K562 (cell line): ENCODE data around the gene ZNF780B. TPM values are rescaled to one million over a fixed set of nuclear protein-coding genes. Genes with fewer than 3 reads are reported as not detected.

Experiments
- ATAC-seq: fragments of 200-7000 bp; cut with Tn5 transposase; 3 replicates; pipeline ENCODE4 v1.9.1; 2020; ENCODE audit warnings: moderate library complexity
- BruUV-seq: library from RNA; stranded (reverse); fragments of 400-500 nt; replicated peaks from 2 replicates; lab custom pipeline; 2021; lab: Mats Ljungman, UMichigan
- CTCF ChIA-PET: fragments of 300-600 bp; formaldehyde crosslinking; extraction: SDS; loops from one replicate; lab custom pipeline; 2021; ENCODE audit warnings: low intra/inter-chr PET ratio; lab: Yijun Ruan, JAX
- POLR2A ChIA-PET: fragments of 300-600, 350-650 bp; sonication (Branson Sonifier 250); formaldehyde crosslinking; extraction: SDS; loops from one replicate; lab custom pipeline; 2021; ENCODE audit warnings: antibody characterized with exemption, inconsistent platforms; lab: Yijun Ruan, JAX
- DNase-seq, 4 experiments: peaks; one replicate each; pipeline versions ENCODE4 v3.0.0 to v3.0.0-alpha.2; 2011 to 2018; ENCODE audit warnings: low spot score in 3 of 4, mixed read lengths in 3 of 4; ENCODE audit errors: extremely low read depth in 1 of 4
- FAIRE-seq: peaks from 2 replicates; lab custom pipeline; 2011; peaks lifted over from hg19 to GRCh38; lab: Jason Lieb, UNC
- H2AFZ ChIP-seq: 2 replicates; pipeline ENCODE4 v1.6.0; 2011; ENCODE audit warnings: low read depth, low read length, control low read depth, inconsistent platforms
- H3K27ac ChIP-seq: fragments of 200-600 bp; 3 replicates; pipeline ENCODE4 v1.8.0; 2011; ENCODE audit warnings: low read depth, mild to moderate bottlenecking, control low read depth, inconsistent platforms, low read length, moderate library complexity, mixed read lengths; ENCODE audit errors: extremely low read depth
- H3K27me3 ChIP-seq, 2 experiments: fragments of 300-600 bp in 1 of 2; 2 replicates in 1 of 2; 3 replicates in 1 of 2; pipeline versions ENCODE4 v1.6.0 to v1.8.0; 2011; ENCODE audit warnings: inconsistent platforms in 2 of 2, low read length in 2 of 2, mild to moderate bottlenecking in 1 of 2, mixed read lengths in 1 of 2, moderate library complexity in 1 of 2; ENCODE audit not compliant: control insufficient read depth in 2 of 2, insufficient read depth in 2 of 2
- H3K36me3 ChIP-seq: fragments of 300-600 bp; 3 replicates; pipeline ENCODE4 v1.8.0; 2011; ENCODE audit warnings: mild to moderate bottlenecking, low read length, inconsistent platforms; ENCODE audit not compliant: control insufficient read depth, insufficient read depth
- H3K4me1 ChIP-seq, 2 experiments: fragments of 200-600 bp in 1 of 2; replicated peaks in 1 of 2; 2 replicates in 1 of 2; 3 replicates in 1 of 2; pipeline versions ENCODE4 v1.5.1 to v1.8.0; 2011; ENCODE audit warnings: inconsistent platforms in 2 of 2, low read length in 2 of 2, mild to moderate bottlenecking in 1 of 2, mixed read lengths in 1 of 2, moderate library complexity in 1 of 2; ENCODE audit not compliant: control insufficient read depth in 2 of 2, insufficient read depth in 2 of 2
- H3K4me2 ChIP-seq: 2 replicates; pipeline ENCODE4 v1.6.1; 2011; ENCODE audit warnings: low read length, control low read depth, inconsistent platforms, mixed read lengths; ENCODE audit not compliant: insufficient read depth
- H3K4me3 ChIP-seq: fragments of 200-600 bp; sonication (generic), shearing (Covaris generic); 2 replicates; pipeline ENCODE4 v1.5.1; 2016; ENCODE audit warnings: control low read depth, inconsistent platforms
- H3K79me2 ChIP-seq: fragments of 200-600 bp; 3 replicates; pipeline ENCODE4 v1.8.0; 2011; ENCODE audit warnings: low read length, inconsistent platforms; ENCODE audit not compliant: control insufficient read depth, insufficient read depth
- H3K9ac ChIP-seq, 2 experiments: 2 replicates each; pipeline versions ENCODE4 v1.6.0 to v1.6.1; 2011; ENCODE audit warnings: low read depth in 2 of 2, low read length in 2 of 2, control low read depth in 1 of 2, inconsistent platforms in 1 of 2, mild to moderate bottlenecking in 1 of 2, mixed read lengths in 1 of 2; ENCODE audit not compliant: insufficient read depth in 1 of 2
- H3K9me1 ChIP-seq: one replicate; pipeline ENCODE4 v1.6.0; 2011; ENCODE audit warnings: inconsistent platforms, mild to moderate bottlenecking, low read length, moderate library complexity; ENCODE audit not compliant: control insufficient read depth, insufficient read depth
- H3K9me3 ChIP-seq: replicated peaks from 2 replicates; pipeline ENCODE4 v1.5.1; 2011; ENCODE audit warnings: low read depth, low read length, inconsistent platforms; ENCODE audit not compliant: control insufficient read depth, insufficient read depth
- H4K20me1 ChIP-seq: replicated peaks from 2 replicates; pipeline ENCODE4 v1.6.1; 2011; ENCODE audit warnings: low read length, inconsistent platforms, mixed read lengths; ENCODE audit not compliant: control insufficient read depth, insufficient read depth
- ASH1L ChIP-seq: fragments of 450-650 bp; IDR thresholded peaks from 2 replicates; pipeline ENCODE4 v1.6.1; 2018; ENCODE audit warnings: borderline replicate concordance, mild to moderate bottlenecking, low read depth; ENCODE audit not compliant: partially characterized antibody
- CCNT2 ChIP-seq: IDR thresholded peaks from 2 replicates; pipeline ENCODE4 v1.6.1; 2011; ENCODE audit warnings: borderline replicate concordance, low read depth, mild to moderate bottlenecking, moderate library complexity, mixed read lengths, low read length; ENCODE audit not compliant: insufficient read length; ENCODE audit errors: extremely low read depth
- CREB1 ChIP-seq, 2 experiments: sonication (generic) in 1 of 2; formaldehyde crosslinking in 1 of 2; IDR thresholded peaks; 2 replicates each; pipeline versions ENCODE4 v1.6.1 to v1.8.0; 2012 to 2022; ENCODE audit warnings: inconsistent platforms in 1 of 2, mild to moderate bottlenecking in 1 of 2, missing genetic modification reagents in 1 of 2, moderate library complexity in 1 of 2
- EP300 ChIP-seq: IDR thresholded peaks from 2 replicates; pipeline ENCODE4 v1.6.1; 2012; ENCODE audit warnings: low read length, improper control_type of control experiment
- ETS2 ChIP-seq: IDR thresholded peaks from 2 replicates; pipeline ENCODE4 v1.6.1; 2016; ENCODE audit warnings: borderline replicate concordance, missing genetic modification characterization, mild to moderate bottlenecking, moderate library complexity, missing compliant biosample characterization; ENCODE audit not compliant: poor library complexity, severe bottlenecking
- ETV1 ChIP-seq: fragments of 450-650 bp; conservative IDR thresholded peaks from 2 replicates; pipeline ENCODE4 v1.6.1; 2016; ENCODE audit warnings: missing genetic modification characterization, control low read depth, low read depth, missing compliant biosample characterization
- KLF13 ChIP-seq: fragments of 450-650 bp; IDR thresholded peaks from 2 replicates; pipeline ENCODE4 v1.6.1; 2016; ENCODE audit warnings: missing genetic modification characterization, low read depth, mild to moderate bottlenecking, missing compliant biosample characterization, moderate library complexity, borderline replicate concordance
- NFATC3 ChIP-seq: fragments of 450-650 bp; IDR thresholded peaks from 2 replicates; pipeline ENCODE4 v1.6.1; 2017; ENCODE audit warnings: mild to moderate bottlenecking
- NR1H2 ChIP-seq: sonication (generic); formaldehyde crosslinking; IDR thresholded peaks from 2 replicates; pipeline ENCODE4 v1.4.0; 2020; ENCODE audit warnings: mild to moderate bottlenecking, missing genetic modification reagents
- RB1 ChIP-seq: fragments of 450-650 bp; IDR thresholded peaks from 2 replicates; pipeline ENCODE4 v1.6.1; 2017; ENCODE audit warnings: low read depth, mild to moderate bottlenecking
- SRSF1 ChIP-seq: fragments of 200-400 bp; formaldehyde crosslinking; IDR thresholded peaks from 2 replicates; pipeline ENCODE4 v1.6.1; 2017; ENCODE audit warnings: mild to moderate bottlenecking, low read depth, low read length, moderate library complexity
- TAF7 ChIP-seq: fragments of 450-650 bp; IDR thresholded peaks from 2 replicates; pipeline ENCODE4 v1.6.1; 2016; ENCODE audit warnings: missing genetic modification characterization, missing compliant biosample characterization
- TRIM28 ChIP-seq: fragments of 450-650 bp; IDR thresholded peaks from 2 replicates; pipeline ENCODE4 v1.6.1; 2017
- TSHZ1 ChIP-seq: fragments of 250-450 bp; sonication (Bioruptor Pico); IDR thresholded peaks from 2 replicates; pipeline ENCODE4 v1.4.0; 2020; ENCODE audit warnings: mild to moderate bottlenecking, moderate library complexity
- ZC3H11A ChIP-seq: IDR thresholded peaks from 2 replicates; pipeline ENCODE4 v1.6.1; 2012; ENCODE audit warnings: low read depth, low read length, improper control_type of control experiment
- ZNF436 ChIP-seq: fragments of 250-450, 450-650 bp; sonication (Bioruptor Pico); formaldehyde crosslinking; IDR thresholded peaks from 2 replicates; pipeline ENCODE4 v1.7.0; 2020; ENCODE audit warnings: mild to moderate bottlenecking
- ZNF507 ChIP-seq: conservative IDR thresholded peaks from 2 replicates; pipeline ENCODE4 v1.6.1; 2017; ENCODE audit warnings: missing genetic modification characterization, missing compliant biosample characterization
- ZNF583 ChIP-seq: fragments of 250-450 bp; sonication (Bioruptor Pico); IDR thresholded peaks from 2 replicates; pipeline ENCODE4 v1.4.0; 2020
- ZNF655 ChIP-seq: fragments of 250-450 bp; sonication (Bioruptor Pico); IDR thresholded peaks from 2 replicates; pipeline ENCODE4 v1.5.0; 2021
- ZSCAN32 ChIP-seq: fragments of 450-650 bp; formaldehyde crosslinking; IDR thresholded peaks from 2 replicates; pipeline ENCODE4 v1.4.0; 2020; ENCODE audit warnings: mild to moderate bottlenecking, moderate library complexity
- WGBS: fragments of 100-300 bp; shearing (Covaris generic); methylation state at CpG from one replicate; pipeline ENCODE4 v1.1.6; 2016; ENCODE audit warnings: low coverage, mixed read lengths; ENCODE audit not compliant: insufficient coverage; ENCODE audit errors: missing lambda C conversion rate; 5-methylcytosine and 5-hydroxymethylcytosine counted together
- in situ Hi-C: fragments of 300-500 bp; cut with MboI; formaldehyde crosslinking; loops from 4 replicates; pipeline ENCODE4 v1.15.0; 2018; ENCODE audit warnings: inconsistent platforms, mixed read lengths
- intact Hi-C: fragments of 100-400 bp; cut with micrococcal nuclease; formaldehyde crosslinking; loops from 2 replicates; pipeline ENCODE4 v1.14.2; 2022
- polyA plus RNA-seq, 8 experiments: library from polyadenylated mRNA; depleted of rRNA in 4 of 8; stranded (reverse) in 5 of 8; unstranded in 3 of 8; fragments of >200 nt; fragmentation: Nextera tagmentation in 2 of 8; fragmentation: Illumina TruSeq in 1 of 8; extraction: Ambion mirVana in 2 of 8; extraction: Trizol in 1 of 8; gene quantifications; 2 replicates each; pipeline versions ENCODE4 v1.2.1 to v1.2.3, GENCODE V29; 2011 to 2014; ENCODE audit warnings: inconsistent platforms in 1 of 8, missing spikeins in 1 of 8
- total RNA-seq, 7 experiments: library from RNA; depleted of rRNA in 6 of 7; stranded (reverse); fragments of >200 nt in 6 of 7; fragmentation: Illumina TruSeq in 2 of 7; extraction: Trizol in 2 of 7; gene quantifications; 2 replicates each; pipeline versions ENCODE4 v1.2.1 to v1.2.3, GENCODE V29; 2011 to 2021; ENCODE audit warnings: low replicate concordance in 1 of 7

The ZNF780B gene
- total and polyA plus RNA-seq, 9 of the 15 experiments (the other 6 are each of a cell fraction or from before 2014, with no cell fraction given), result 3.9 to 18.4 (median 8.8) TPM

GRCh38 chr19:39995794-39996193 is 60.2 kb downstream of the ZNF780B start:
- FAIRE-seq, result no peak

More at GRCh38 chr19:39995794-39996193, 60.2 kb downstream of the ZNF780B start:
- H3K4me3 ChIP-seq, result peak overlapping the region; percentile 72; the same call in 1 of the 2 replicates
- in situ Hi-C loops (no loop called here), intact Hi-C loops (no loop called here)
- peak overlapping the region; percentile 82 to 89; a peak in 3 of 4 replicates for H3K9ac ChIP-seq
- no peak overlapping the region for H2AFZ ChIP-seq
- H3K36me3 ChIP-seq, result no peaks in the 10 kb centered on the region
- DNase-seq, result no peak
- ChIA-PET CTCF (no interaction called here), POLR2A (interaction anchor here (0.5 kb wide), 1 partner anchor 137 kb away, joined by 3 read pairs; no protein-coding TSS in a partner anchor)
- H3K9me1 ChIP-seq, result no peaks in the 10 kb centered on the region
- peaks cover 4 to 12% of the 10 kb centered on the region in 2 experiments; a peak in 3 of 5 replicates for H3K4me1 ChIP-seq
- no peak overlapping the region for H3K27ac ChIP-seq
- peaks cover 24% of the 10 kb centered on the region for H3K79me2 ChIP-seq
- TF ChIP-seq ZNF436 (CRISPR knock-in tag), result no peak
- no peak for TF ChIP-seq NR1H2 (CRISPR knock-in tag)
- TF ChIP-seq RB1, result no peak
- no peak for TF ChIP-seq TSHZ1 (CRISPR knock-in tag)
- no peak for TF ChIP-seq ZNF655 (CRISPR knock-in tag)
- TF ChIP-seq ZSCAN32 (CRISPR knock-in tag), result no peak
- TF ChIP-seq CCNT2, result no peak
- no peak for TF ChIP-seq ZC3H11A
- TF ChIP-seq ETS2 (tag), result no peak
- TF ChIP-seq SRSF1, result no peak
- no peak for TF ChIP-seq ETV1 (tag)
- TF ChIP-seq NFATC3, result no peak
- TF ChIP-seq KLF13 (tag), result no peak
- TF ChIP-seq ZNF507, result no peak
- TF ChIP-seq CREB1 (IDR thresholded peaks at IDR 0.05), result no peak
- no peak for TF ChIP-seq CREB1 (CRISPR knock-in tag; IDR thresholded peaks at IDR 0.05)
- TF ChIP-seq TAF7, result no peak
- no peak for TF ChIP-seq ASH1L
- no peak for TF ChIP-seq ZNF583
- no peak for TF ChIP-seq EP300
- no peak for TF ChIP-seq TRIM28
- BruUV-seq, result no TSS peak
- H3K27me3 ChIP-seq, result no peaks in the 10 kb centered on the region
- no peak for ATAC-seq
- peak overlapping the region; percentile 79 for H3K4me2 ChIP-seq
- H3K9me3 ChIP-seq, result peaks cover 2% of the 10 kb centered on the region
- H4K20me1 ChIP-seq, result no peaks in the 10 kb centered on the region
- WGBS, result 63% methylated on average over 1 of the region's 1 CpG
